Astrocyte of the hippocampus (primary cell): ENCODE measurements around the gene PRKCA.

ENCODE experiments used
- DNase-seq: peaks from one replicate; pipeline ENCODE4 v3.0.0; 2011; ENCODE audit warnings: low read depth, low spot score

Gene PRKCA

GRCh38 chr17:66414561-66415175, 112.3 kb downstream of the PRKCA start:
- DNase-seq = no peak

GRCh38 chr17:66415366-66416206, 113.2 kb downstream of the PRKCA start:
- no peak for DNase-seq

- no peak for DNase-seq
Measured at GRCh38 chr17:66416207-66416940, 114.0 kb downstream of the PRKCA start.

GRCh38 chr17:66417300-66417719, 114.9 kb downstream of the PRKCA start:
- no peak for DNase-seq

- peak; percentile 55 for DNase-seq
Measured at GRCh38 chr17:66420961-66421371, 118.6 kb downstream of the PRKCA start.

DNA sequence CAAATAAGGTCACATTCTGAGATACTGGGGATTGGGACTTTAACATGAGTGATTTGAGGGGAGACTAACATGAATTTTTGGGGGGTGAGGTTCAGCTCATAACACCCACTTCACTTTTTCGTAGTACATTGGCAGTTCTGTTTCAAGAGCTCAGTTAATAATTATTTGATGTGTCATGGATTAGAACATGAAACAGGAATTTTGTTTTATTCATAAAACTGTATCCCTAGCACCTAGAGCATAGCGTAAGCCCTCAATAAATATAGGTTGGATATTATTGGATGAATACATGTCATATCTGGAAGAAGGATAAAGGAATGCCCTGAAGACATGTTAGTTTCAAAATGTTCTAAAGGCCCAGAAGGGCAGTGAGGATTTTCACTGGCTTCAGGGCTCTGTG, 119.8 kb downstream of the PRKCA start:
- DNase-seq = no peak

- DNase-seq = no peak
Measured at GRCh38 chr17:66423056-66423955, 120.9 kb downstream of the PRKCA start.

DNA sequence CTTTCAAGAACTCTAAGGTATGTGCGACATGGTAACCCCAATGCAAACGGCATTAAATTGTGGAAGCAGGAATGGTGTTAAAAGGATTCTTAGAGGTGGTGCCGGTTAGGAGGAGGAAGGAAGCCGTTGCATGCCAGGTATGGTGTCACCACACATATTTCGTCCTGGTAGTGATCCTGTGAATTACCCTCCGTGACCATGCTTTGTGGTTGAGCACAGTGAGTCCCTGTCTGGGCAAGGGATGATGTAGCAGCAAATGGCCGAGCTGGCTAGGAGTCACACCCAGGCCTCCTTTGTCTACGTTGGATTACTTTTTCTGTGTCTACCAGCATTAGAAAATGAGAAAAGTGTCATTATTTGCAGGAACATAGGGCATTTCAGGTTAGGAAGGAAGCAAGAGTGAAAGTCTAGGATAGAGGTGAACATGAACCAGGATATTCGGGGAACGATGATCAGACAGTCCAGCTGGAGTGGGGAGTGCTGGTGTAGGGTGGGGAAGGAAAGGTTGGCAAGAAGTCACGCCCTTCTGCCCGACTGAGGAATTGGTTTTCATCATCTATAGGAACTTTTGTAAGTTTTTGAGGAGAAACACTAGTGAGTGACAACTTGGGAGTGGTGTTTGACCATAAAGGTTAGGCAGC, 123.5 kb downstream of the PRKCA start:
- DNase-seq = no peak

GRCh38 chr17:66426397-66427033, 124.1 kb downstream of the PRKCA start:
- DNase-seq = no peak

DNA sequence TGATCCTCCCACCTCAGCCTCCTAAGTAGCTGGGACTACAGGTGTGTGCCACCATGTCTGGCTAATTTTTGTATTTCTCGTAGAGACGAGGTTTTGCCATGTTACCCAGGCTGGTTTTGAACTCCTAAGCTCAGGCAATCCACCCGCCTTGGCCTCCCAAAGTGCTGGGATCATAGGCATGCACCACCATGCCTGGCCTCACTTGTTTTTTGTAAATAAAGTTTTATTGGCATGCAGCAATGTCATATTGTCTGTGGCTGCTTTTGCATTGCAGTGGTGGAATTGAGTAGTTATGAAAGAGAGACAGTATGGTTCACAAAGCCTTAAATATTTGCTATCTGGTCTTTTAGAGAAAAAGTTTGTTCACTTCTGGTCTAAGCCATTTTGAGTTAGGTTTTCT, 124.7 kb downstream of the PRKCA start:
- DNase-seq = no peak

- DNase-seq = no peak
Measured at GRCh38 chr17:66429680-66430079, 127.3 kb downstream of the PRKCA start.

- DNase-seq = no peak
Measured at GRCh38 chr17:66430846-66431795, 128.7 kb downstream of the PRKCA start.

- DNase-seq = peak; percentile 81
Measured at GRCh38 chr17:66431910-66432309, 129.5 kb downstream of the PRKCA start.

DNA sequence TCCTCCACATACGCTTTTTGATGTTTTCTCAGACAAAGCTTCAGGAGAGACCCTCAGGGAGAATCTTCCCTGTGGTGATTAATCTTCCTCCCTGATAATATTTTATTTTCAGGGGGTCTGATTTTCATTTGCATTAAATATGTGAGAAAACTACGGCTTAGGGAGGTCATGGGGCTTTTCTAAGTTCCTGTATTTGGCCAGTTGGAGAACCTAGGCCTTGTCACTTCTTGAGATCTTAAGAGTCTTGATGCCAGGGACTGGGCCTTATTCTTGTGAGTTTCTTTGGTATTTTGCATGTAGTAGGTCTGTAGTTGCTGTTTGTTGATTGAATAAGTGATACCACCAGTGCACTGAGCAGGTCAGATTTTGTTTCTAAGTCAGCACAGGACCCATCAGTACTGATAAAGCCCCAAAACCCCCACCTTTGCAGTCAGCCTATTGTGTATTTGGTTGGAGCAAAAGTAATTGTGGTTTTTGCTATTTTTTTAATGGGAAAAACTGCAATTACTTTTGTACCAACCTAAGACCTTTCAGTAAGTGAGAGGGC, 130.1 kb downstream of the PRKCA start:
- no peak for DNase-seq

GRCh38 chr17:66432996-66433551, 130.7 kb downstream of the PRKCA start:
- DNase-seq = no peak

DNA sequence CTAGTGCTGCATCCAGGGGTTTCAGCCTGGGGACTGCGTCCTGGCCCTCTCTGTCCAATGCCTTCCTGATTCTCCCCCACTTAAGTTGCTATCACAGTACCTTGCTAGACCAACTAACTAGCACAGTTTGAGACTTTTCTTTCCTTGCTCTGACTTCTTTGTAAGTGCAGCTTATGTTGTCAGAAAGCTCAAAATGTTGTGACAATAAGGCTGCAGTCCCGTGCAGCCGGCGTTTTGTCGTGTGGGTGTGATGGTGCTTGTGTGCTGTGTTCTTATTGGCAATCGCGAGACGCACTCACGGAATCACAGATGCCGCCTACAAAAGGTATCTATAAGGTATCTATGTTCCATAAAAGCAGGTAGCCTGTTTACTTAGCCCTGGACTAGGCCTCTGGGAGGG, 132.8 kb downstream of the PRKCA start:
- DNase-seq = no peak

GRCh38 chr17:66436631-66437030, 134.2 kb downstream of the PRKCA start:
- no peak for DNase-seq

GRCh38 chr17:66437476-66438026, 135.1 kb downstream of the PRKCA start:
- DNase-seq = no peak
